Right lobe of liver (tissue), 4 donors: ENCODE data around the gene MRPL36.

ENCODE experiments used
- POLR2A ChIP-seq: fragments of 450-650 bp; IDR thresholded peaks from one replicate; pipeline ENCODE4 v1.6.1; 2017; ENCODE audit warnings: antibody characterized with exemption, mild to moderate bottlenecking
- TF ChIP-seq, protein P1 (sequence below), 4 donors: fragments of 200-600 bp in 3 of 4; fragments of 450-650 bp in 1 of 4; IDR thresholded peaks; one replicate each; pipeline versions ENCODE4 v1.5.1 to v1.8.0; 2016 to 2022; ENCODE audit warnings: antibody characterized with exemption in 4 of 4, mild to moderate bottlenecking in 2 of 4
- donor health status: DM: no; HTN: no; CAD: no.
- donor health status: DM: no; HTN: no; CAD: no.
- donor health status: DM: no; HTN: yes; CAD: no.

DNA sequence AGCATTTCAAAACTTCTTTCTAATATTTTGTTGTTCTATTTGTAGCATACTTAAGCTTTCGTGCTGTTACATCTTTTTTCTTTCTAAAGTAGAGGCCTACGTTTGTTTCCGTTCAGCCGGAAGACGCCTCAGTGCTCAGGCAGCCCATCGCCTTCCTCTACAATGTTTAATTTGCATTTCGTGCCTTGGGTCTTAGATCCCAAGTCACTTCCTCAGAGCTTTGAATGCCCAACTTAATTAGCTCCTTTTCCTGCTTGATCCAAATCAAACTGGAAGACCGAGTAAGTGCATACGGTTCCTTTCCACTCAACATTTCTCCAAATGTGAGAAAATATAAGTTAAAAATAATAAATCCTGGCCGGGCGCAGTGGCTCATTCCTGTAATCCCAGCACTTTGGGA, 43.2 kb downstream of the MRPL36 start:
- TF ChIP-seq, protein P1, sequence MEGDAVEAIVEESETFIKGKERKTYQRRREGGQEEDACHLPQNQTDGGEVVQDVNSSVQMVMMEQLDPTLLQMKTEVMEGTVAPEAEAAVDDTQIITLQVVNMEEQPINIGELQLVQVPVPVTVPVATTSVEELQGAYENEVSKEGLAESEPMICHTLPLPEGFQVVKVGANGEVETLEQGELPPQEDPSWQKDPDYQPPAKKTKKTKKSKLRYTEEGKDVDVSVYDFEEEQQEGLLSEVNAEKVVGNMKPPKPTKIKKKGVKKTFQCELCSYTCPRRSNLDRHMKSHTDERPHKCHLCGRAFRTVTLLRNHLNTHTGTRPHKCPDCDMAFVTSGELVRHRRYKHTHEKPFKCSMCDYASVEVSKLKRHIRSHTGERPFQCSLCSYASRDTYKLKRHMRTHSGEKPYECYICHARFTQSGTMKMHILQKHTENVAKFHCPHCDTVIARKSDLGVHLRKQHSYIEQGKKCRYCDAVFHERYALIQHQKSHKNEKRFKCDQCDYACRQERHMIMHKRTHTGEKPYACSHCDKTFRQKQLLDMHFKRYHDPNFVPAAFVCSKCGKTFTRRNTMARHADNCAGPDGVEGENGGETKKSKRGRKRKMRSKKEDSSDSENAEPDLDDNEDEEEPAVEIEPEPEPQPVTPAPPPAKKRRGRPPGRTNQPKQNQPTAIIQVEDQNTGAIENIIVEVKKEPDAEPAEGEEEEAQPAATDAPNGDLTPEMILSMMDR (IDR thresholded peaks at IDR 0.05) = no peak
- no peak for TF ChIP-seq POLR2A
